HG03442 (cell line): ENCODE measurements around the gene NTM.
"Not testable (repeated sequence)": the region's sequence is repeated elsewhere in the genome, so short reads cannot be mapped to it uniquely, and the experiment has no call there.

Experiments
- ATAC-seq: cut with Tn5 transposase; IDR thresholded peaks from one replicate; pipeline ENCODE4 v1.9.1; 2021; ENCODE audit warnings: mild to moderate bottlenecking, moderate library complexity; ENCODE audit not compliant: unreplicated experiment

Gene NTM

DNA sequence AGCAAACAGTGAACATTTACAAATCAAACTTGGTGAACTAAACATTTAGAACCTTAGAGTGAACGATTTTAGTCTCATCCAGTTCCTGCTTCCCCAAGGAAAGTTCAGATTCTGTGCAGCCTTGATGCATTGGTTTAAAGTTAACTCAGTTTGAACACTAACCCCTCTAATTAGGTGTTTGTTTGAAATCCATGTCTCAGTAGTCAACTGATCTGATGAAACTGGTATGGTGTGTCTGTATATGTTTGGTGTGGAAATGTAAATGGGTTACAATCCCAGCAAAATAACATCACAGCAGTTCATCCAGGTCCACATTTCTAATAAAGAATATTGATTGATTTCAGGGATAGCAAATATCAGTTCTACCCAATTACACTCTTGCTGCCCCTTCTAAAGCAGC lies 532.0 kb downstream of the NTM start:
- ATAC-seq, result no peak

DNA sequence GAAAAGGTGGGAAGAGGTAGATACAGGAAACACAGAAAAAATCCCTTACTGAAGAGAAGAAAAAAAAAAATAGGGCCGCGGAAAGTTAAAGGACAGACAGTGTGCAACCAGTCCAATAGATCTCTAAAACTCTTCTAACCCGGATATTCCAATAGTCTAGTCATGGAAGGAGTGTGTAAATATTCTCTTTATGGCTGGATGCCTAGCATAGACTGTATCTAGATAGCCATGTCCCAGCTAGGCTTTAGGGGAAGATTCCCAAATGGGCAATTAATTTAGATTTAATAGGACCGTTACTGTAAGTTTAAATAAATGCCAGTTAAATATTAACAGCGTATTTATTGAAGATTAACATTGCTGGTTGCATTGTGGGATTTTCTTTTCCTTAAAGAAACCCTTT lies 532.7 kb downstream of the NTM start:
- ATAC-seq, result no peak

GRCh38 chr11:131904756-131905155 lies 534.3 kb downstream of the NTM start:
- no peak for ATAC-seq

GRCh38 chr11:131906963-131907362 lies 536.5 kb downstream of the NTM start:
- ATAC-seq, result no peak

GRCh38 chr11:131907371-131907770 lies 537.0 kb downstream of the NTM start:
- ATAC-seq, result no peak

DNA sequence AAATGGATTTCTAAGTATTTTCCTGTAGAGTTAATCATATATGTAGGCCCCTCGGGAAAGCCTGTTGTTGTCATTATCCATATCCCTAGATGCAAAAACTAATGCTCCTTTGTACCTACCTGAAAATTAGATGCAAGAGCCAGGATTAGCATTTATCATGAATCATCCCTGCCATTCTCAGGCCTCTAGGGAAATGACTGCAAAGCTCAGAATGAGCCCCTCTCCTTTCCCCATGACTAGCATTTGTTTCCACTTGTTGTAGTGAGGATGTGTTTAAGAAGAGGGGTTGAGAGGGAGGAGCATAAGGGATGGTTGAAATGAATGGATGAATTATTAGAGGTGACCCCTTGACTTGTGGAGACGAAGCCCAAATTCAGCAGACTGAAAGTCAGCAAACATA lies 537.9 kb downstream of the NTM start:
- no peak for ATAC-seq

- ATAC-seq, result no peak
Observed at GRCh38 chr11:131909426-131910177, 539.2 kb downstream of the NTM start.

GRCh38 chr11:131910178-131910522 lies 539.7 kb downstream of the NTM start:
- ATAC-seq, result no peak

DNA sequence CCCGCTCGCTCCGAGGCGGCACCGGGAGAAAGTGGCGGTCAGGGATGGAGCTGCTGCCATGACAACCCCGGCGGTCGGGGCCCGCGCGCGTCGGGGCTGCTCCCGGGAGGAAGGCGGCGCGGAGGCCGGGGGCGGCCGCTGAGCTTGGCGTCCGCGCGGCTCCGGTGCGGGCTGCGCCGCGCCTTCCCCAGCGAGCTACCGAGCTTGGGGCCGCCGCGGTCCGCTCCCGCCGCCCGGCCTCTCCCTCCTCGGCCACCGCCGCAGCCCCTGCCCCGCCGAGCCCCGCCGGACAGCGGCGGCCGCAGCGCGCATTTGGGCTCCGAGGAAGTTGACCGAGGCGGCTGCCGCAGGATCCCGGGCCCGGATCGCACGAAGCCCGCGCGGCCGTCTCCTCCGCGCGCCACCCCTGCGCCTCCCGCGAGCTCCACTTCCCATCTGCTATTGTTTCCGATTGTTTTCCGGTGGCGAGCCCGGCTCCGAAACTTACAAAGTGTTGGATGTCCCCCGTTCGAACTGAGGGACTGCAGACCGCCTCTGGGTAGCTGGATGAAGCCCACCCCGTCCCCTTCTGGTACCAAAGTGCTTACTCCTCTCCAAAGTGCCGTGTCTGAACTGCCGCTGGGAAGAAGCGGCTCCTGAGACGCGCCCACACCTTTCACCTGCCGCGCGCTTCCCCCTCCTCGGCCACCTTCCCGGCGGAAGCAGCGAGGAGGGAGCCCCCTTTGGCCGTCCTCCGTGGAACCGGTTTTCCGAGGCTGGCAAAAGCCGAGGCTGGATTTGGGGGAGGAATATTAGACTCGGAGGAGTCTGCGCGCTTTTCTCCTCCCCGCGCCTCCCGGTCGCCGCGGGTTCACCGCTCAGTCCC lies 540.3 kb downstream of the NTM start:
- no peak for ATAC-seq

DNA sequence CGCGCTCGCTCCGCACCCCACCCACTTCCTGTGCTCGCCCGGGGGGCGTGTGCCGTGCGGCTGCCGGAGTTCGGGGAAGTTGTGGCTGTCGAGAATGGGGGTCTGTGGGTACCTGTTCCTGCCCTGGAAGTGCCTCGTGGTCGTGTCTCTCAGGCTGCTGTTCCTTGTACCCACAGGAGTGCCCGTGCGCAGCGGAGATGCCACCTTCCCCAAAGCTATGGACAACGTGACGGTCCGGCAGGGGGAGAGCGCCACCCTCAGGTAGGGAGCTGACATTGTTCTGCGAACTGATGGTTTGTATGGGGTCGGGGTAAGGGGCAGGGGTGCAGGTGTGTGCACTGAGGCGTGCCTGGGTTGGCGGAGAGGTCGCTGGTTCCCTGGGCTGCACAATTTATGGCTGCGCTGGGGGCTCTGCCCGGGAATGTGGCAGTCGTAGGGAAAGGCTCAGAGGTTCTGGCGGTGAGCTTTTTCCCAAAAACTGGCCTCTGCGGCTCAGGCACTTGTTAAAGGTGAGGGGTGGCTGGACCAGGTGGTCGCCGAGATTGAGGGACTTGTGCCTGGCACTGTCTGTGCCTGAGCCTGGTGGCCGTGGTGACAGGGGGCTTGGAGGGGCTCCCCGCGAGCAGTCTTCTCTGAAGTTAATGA lies 541.1 kb downstream of the NTM start:
- ATAC-seq, result not testable (repeated sequence)

GRCh38 chr11:131912134-131912533 lies 541.7 kb downstream of the NTM start:
- ATAC-seq, result no peak

GRCh38 chr11:131913267-131913666 lies 542.9 kb downstream of the NTM start:
- ATAC-seq, result no peak

- no peak for ATAC-seq
Observed at GRCh38 chr11:131914361-131914774, 544.0 kb downstream of the NTM start.

GRCh38 chr11:131916638-131917037 lies 546.2 kb downstream of the NTM start:
- ATAC-seq, result no peak

DNA sequence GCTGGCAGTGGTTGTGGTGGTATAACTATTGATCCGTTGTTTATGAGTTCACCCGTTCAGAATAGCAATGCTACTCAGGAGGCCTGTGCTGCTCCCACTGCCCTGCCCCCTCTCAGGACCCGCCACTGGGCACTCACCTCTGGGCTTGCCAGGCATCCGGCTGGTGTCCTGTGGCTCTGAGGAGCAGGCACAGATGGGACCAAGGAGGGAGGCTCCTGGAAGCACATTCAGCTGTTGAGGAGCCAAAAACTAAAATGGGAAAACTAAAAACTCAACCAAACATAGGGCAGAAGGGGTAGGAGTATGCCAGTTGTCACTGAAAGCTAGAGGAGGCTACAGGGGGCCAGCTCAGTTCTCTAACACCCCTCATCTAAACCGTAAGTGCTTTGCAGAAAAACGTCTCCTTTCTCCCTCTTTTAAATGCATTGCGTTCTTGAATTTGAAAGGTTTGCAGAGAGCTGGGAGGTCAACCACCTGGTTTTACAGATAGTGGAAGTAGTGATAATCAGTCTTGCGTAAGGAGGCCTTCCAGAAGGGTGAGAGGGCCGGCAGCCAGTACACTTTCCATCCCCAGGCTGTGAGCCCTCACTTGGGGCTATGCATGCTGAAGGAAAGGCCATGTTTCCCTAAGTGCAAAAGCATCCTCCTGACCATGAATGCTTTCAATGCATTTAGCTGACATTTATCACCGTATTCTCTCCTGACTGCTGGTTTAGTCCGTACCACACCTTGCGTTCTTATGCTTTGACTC lies 547.4 kb downstream of the NTM start:
- no peak for ATAC-seq

DNA sequence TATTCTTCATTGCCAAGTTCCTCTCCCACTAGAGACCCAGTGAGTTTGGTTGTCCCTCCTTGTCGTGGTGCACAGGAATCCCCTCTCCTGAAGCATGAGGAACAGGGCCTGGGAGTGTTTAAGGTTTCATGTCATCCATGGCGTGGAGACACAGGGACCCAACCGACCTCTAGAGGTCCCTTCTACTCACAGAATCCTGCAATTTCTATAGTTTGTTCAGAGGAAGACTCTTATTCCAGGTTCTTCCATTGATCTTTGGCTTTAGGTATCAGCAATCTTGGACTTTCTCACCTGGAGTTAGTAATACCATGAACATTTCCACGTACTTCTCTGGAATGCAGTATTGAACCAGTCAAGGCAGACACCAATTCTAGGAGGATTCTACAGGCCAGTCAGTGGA lies 548.2 kb downstream of the NTM start:
- ATAC-seq, result no peak

DNA sequence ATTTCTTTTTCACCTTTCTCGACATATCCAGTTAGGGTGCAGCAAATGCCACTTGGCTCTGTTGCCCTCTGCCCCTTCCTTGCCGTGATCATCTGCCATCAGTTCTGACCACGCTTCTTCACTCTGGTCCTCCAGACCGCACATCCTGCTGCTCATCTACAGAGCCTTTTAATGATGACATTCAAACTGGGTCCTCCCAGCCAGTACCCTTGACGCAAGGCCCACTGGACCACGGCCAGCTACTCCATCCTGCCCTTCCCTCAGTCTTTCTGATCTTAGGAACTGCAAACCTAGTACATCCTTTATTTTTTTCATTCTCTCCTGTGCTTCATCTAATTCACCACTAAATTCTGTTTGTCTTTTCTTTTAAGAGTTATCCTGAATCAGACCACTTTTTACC lies 551.8 kb downstream of the NTM start:
- ATAC-seq, result no peak

DNA sequence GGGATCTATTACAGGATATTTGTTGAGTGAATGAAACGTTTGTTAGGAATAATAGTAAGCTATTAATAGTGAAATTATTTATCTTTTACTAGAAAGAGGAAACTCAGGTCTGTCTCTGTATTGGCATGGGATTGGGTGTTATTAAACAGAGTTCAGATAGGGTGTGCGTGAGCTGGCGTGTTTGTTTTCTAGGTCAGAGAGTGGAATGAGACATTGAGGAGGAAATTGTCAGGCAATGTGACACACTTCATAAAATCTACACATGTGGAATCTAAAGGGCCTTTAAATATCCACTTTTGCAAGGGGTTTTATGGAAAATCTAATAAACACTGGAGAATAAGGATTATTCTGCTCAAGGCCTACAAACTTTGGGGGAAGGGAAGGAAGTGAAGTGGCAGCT lies 552.9 kb downstream of the NTM start:
- ATAC-seq, result no peak

- no peak for ATAC-seq
Observed at GRCh38 chr11:131924001-131924400, 553.6 kb downstream of the NTM start.

- ATAC-seq, result no peak
Observed at GRCh38 chr11:131924457-131925201, 554.2 kb downstream of the NTM start.
